Smooth muscle cell (in vitro differentiated cells): ENCODE measurements around the gene SLC22A15. TPM values are rescaled to one million over a fixed set of nuclear protein-coding genes. Genes with fewer than 3 reads are reported as not detected.

Source experiments
- DNase-seq: peaks from one replicate; lab custom pipeline; 2025; ENCODE audit not compliant: unreplicated experiment; lab: John Stamatoyannopoulos, UW
- H2AFZ ChIP-seq: fragments of 200-600 bp; sonication (generic); 2 replicates; pipeline ENCODE4 v1.6.0; 2016; ENCODE audit warnings: antibody characterized with exemption, low read depth, mild to moderate bottlenecking
- H3F3A ChIP-seq: fragments of 200-600 bp; sonication (generic); 2 replicates; pipeline ENCODE4 v1.6.0; 2017; ENCODE audit warnings: antibody characterized with exemption, low read depth
- H3K27ac ChIP-seq: fragments of 200-600 bp; sonication (generic); 2 replicates; pipeline ENCODE4 v1.5.1; 2016; ENCODE audit warnings: low read depth, mild to moderate bottlenecking
- H3K27me3 ChIP-seq: fragments of 200-600 bp; sonication (generic); 2 replicates; pipeline ENCODE4 v1.6.1; 2016; ENCODE audit warnings: low read depth, mild to moderate bottlenecking
- H3K36me3 ChIP-seq: fragments of 200-600 bp; sonication (generic); 2 replicates; pipeline ENCODE4 v1.5.1; 2016; ENCODE audit warnings: low read depth
- H3K4me1 ChIP-seq: fragments of 200-600 bp; sonication (generic); 2 replicates; pipeline ENCODE4 v1.5.1; 2016; ENCODE audit warnings: low read depth
- H3K4me2 ChIP-seq: fragments of 200-600 bp; sonication (generic); 2 replicates; pipeline ENCODE4 v1.6.0; 2016; ENCODE audit warnings: mild to moderate bottlenecking
- H3K4me3 ChIP-seq: fragments of 200-600 bp; sonication (generic); 2 replicates; pipeline ENCODE4 v1.5.1; 2016; ENCODE audit warnings: mild to moderate bottlenecking
- H3K79me2 ChIP-seq: fragments of 200-600 bp; sonication (generic); 2 replicates; pipeline ENCODE4 v1.6.0; 2016; ENCODE audit warnings: low read depth, mild to moderate bottlenecking
- H3K9ac ChIP-seq: fragments of 200-600 bp; sonication (generic); 2 replicates; pipeline ENCODE4 v1.6.0; 2016; ENCODE audit warnings: low read depth
- H3K9me3 ChIP-seq: fragments of 200-600 bp; sonication (generic); replicated peaks from 2 replicates; pipeline ENCODE4 v1.5.1; 2016; ENCODE audit warnings: low read depth
- H4K20me1 ChIP-seq: fragments of 200-600 bp; sonication (generic); 2 replicates; pipeline ENCODE4 v1.6.0; 2016; ENCODE audit warnings: low read depth
- CTCF ChIP-seq: fragments of 200-600 bp; sonication (generic); IDR thresholded peaks from 2 replicates; pipeline ENCODE4 v1.5.1; 2017; ENCODE audit warnings: borderline replicate concordance, mild to moderate bottlenecking, antibody characterized with exemption; ENCODE audit not compliant: insufficient read depth, poor library complexity, severe bottlenecking
- WGBS: methylation state at CpG from one replicate; pipeline ENCODE4 v1.1.7; 2016; ENCODE audit warnings: low lambda C conversion rate; 5-methylcytosine and 5-hydroxymethylcytosine counted together
- polyA plus RNA-seq: library from polyadenylated mRNA; unstranded; fragments of >200 nt; fragmentation: Nextera tagmentation; extraction: Ambion mirVana; gene quantifications from 2 replicates; pipeline ENCODE4 v1.2.1, GENCODE V29; 2016
- total RNA-seq: library from RNA; depleted of rRNA; stranded (reverse); fragments of >200 nt; gene quantifications from 2 replicates; pipeline ENCODE4 v1.2.3, GENCODE V29; 2014

Gene SLC22A15
- total and polyA plus RNA-seq, 2 experiments from 2014 or later = 1.00 to 3.2 TPM

GRCh38 chr1:116018007-116018406, 41.7 kb downstream of the SLC22A15 start:
- no peak for TF ChIP-seq CTCF
- DNase-seq = no peak
- 98% methylated on average over 5 of the region's 5 CpGs for WGBS
- Histone ChIP-seq H4K20me1 (no peaks in the 10 kb centered on the region), H3K4me2 (no peak overlapping the region), H3K4me3 (no peak overlapping the region), H3F3A (no peaks in the 10 kb centered on the region), H2AFZ (no peak overlapping the region), H3K4me1 (no peaks in the 10 kb centered on the region), H3K9ac (no peak overlapping the region), H3K36me3 (no peaks in the 10 kb centered on the region), H3K79me2 (no peaks in the 10 kb centered on the region), H3K27me3 (no peaks in the 10 kb centered on the region), H3K9me3 (no peaks in the 10 kb centered on the region), H3K27ac (no peak overlapping the region)

- no peak overlapping the region for H2AFZ ChIP-seq
- no peaks in the 10 kb centered on the region for H3K27me3 ChIP-seq
- no peaks in the 10 kb centered on the region for H3K9me3 ChIP-seq
- DNase-seq = no peak
- TF ChIP-seq CTCF = no peak
- no peaks in the 10 kb centered on the region for H3K36me3 ChIP-seq
- H3K4me3 ChIP-seq = no peak overlapping the region
- H3K4me2 ChIP-seq = no peak overlapping the region
- no peak overlapping the region for H3K9ac ChIP-seq
- no peaks in the 10 kb centered on the region for H3K4me1 ChIP-seq
- H3K79me2 ChIP-seq = no peaks in the 10 kb centered on the region
- WGBS = 93% methylated on average over 4 of the region's 4 CpGs
- no peaks in the 10 kb centered on the region for H3F3A ChIP-seq
- no peak overlapping the region for H3K27ac ChIP-seq
- no peaks in the 10 kb centered on the region for H4K20me1 ChIP-seq
These were observed 43.4 kb downstream of the SLC22A15 start for GRCh38 chr1:116019653-116020253.

- H3K4me1 ChIP-seq = no peaks in the 10 kb centered on the region
- no peaks in the 10 kb centered on the region for H3K9me3 ChIP-seq
- no peaks in the 10 kb centered on the region for H3F3A ChIP-seq
- no peak overlapping the region for H2AFZ ChIP-seq
- no peaks in the 10 kb centered on the region for H4K20me1 ChIP-seq
- no peak overlapping the region for H3K4me3 ChIP-seq
- H3K9ac ChIP-seq = no peak overlapping the region
- H3K36me3 ChIP-seq = no peaks in the 10 kb centered on the region
- DNase-seq = no peak
- H3K27me3 ChIP-seq = no peaks in the 10 kb centered on the region
- no peak overlapping the region for H3K4me2 ChIP-seq
- peak; percentile 59 for TF ChIP-seq CTCF
- no peak overlapping the region for H3K27ac ChIP-seq
- WGBS = 66% methylated on average over 5 of the region's 5 CpGs
- H3K79me2 ChIP-seq = no peaks in the 10 kb centered on the region
These were observed 44.5 kb downstream of the SLC22A15 start for GRCh38 chr1:116020668-116021272.

GRCh38 chr1:116024626-116025025, 48.3 kb downstream of the SLC22A15 start:
- H3K27me3 ChIP-seq = no peaks in the 10 kb centered on the region
- no peaks in the 10 kb centered on the region for H3K79me2 ChIP-seq
- H3K27ac ChIP-seq = no peak overlapping the region
- DNase-seq = no peak
- H4K20me1 ChIP-seq = no peaks in the 10 kb centered on the region
- H2AFZ ChIP-seq = no peak overlapping the region
- no peaks in the 10 kb centered on the region for H3F3A ChIP-seq
- no peaks in the 10 kb centered on the region for H3K9me3 ChIP-seq
- no peak overlapping the region for H3K4me3 ChIP-seq
- no peak for TF ChIP-seq CTCF
- H3K4me2 ChIP-seq = no peak overlapping the region
- no peak overlapping the region for H3K9ac ChIP-seq
- 64% methylated on average over 3 of the region's 3 CpGs for WGBS
- no peaks in the 10 kb centered on the region for H3K36me3 ChIP-seq
- no peaks in the 10 kb centered on the region for H3K4me1 ChIP-seq
